ENCODE results near the gene PKD2.

GRCh38 chr4:87970121-87970520, 37.3 kb upstream of the PKD2 start:
- TF ChIP-seq, protein P1, sequence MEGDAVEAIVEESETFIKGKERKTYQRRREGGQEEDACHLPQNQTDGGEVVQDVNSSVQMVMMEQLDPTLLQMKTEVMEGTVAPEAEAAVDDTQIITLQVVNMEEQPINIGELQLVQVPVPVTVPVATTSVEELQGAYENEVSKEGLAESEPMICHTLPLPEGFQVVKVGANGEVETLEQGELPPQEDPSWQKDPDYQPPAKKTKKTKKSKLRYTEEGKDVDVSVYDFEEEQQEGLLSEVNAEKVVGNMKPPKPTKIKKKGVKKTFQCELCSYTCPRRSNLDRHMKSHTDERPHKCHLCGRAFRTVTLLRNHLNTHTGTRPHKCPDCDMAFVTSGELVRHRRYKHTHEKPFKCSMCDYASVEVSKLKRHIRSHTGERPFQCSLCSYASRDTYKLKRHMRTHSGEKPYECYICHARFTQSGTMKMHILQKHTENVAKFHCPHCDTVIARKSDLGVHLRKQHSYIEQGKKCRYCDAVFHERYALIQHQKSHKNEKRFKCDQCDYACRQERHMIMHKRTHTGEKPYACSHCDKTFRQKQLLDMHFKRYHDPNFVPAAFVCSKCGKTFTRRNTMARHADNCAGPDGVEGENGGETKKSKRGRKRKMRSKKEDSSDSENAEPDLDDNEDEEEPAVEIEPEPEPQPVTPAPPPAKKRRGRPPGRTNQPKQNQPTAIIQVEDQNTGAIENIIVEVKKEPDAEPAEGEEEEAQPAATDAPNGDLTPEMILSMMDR (IDR thresholded peaks at IDR 0.05): no peak
- no peak for TF ChIP-seq POLR2A (IDR thresholded peaks at IDR 0.05)

All from sigmoid colon (tissue), 3 donors.